ENCODE data around the gene TTC17.

TTC17 gene

GRCh38 chr11:43382614-43383013 lies 23.9 kb downstream of the TTC17 start:
- H3K9me3 ChIP-seq (ENCODE audit: control insufficient read depth, insufficient read depth, low read depth, low read length), result no peaks in the 10 kb centered on the region
- peaks cover 0 to 16% of the 10 kb centered on the region in 2 experiments; a peak in 2 of 3 replicates for H3K36me3 ChIP-seq (ENCODE audit: control insufficient read depth in 2 of 2, insufficient read depth in 1 of 2, low read length in 2 of 2)
- H3K4me3 ChIP-seq (ENCODE audit: low read depth, low read length), result no peak overlapping the region
- TF ChIP-seq ZIC2 (tag by site-specific recombination; IDR thresholded peaks at IDR 0.05) (no peak), GLIS2 (tag by site-specific recombination; IDR thresholded peaks at IDR 0.05) (no peak), SP2 (tag by site-specific recombination; IDR thresholded peaks at IDR 0.05) (no peak), SP3 (tag by site-specific recombination; IDR thresholded peaks at IDR 0.05) (no peak), ZFP37 (tag by site-specific recombination; IDR thresholded peaks at IDR 0.05) (no peak), ZNF629 (tag by site-specific recombination; IDR thresholded peaks at IDR 0.05) (no peak), ZNF555 (tag by site-specific recombination; conservative IDR thresholded peaks at IDR 0.05) (no peak), ZNF341 (tag by site-specific recombination; IDR thresholded peaks at IDR 0.05; ENCODE audit: low read depth) (no peak), CTCF (tag by site-specific recombination; IDR thresholded peaks at IDR 0.05) (no peak), ZNF24 (tag by site-specific recombination; IDR thresholded peaks at IDR 0.05) (no peak)
- no peak overlapping the region for H3K27ac ChIP-seq (ENCODE audit: extremely low read depth, low read depth, low read length)
- ChIA-PET POLR2A (no interaction called here), CTCF (no interaction called here)
- H3K4me1 ChIP-seq (ENCODE audit: control insufficient read depth, insufficient read depth, low read length), result no peaks in the 10 kb centered on the region

GRCh38 chr11:43384393-43384792 lies 25.7 kb downstream of the TTC17 start:
- ChIA-PET CTCF (no interaction called here), POLR2A (no interaction called here)
- Histone ChIP-seq H3K36me3 (ENCODE audit: control insufficient read depth in 2 of 2, insufficient read depth in 1 of 2, low read length in 2 of 2) (peaks cover 0 to 20% of the 10 kb centered on the region in 2 experiments; a peak in 2 of 3 replicates), H3K9me3 (ENCODE audit: control insufficient read depth, insufficient read depth, low read depth, low read length) (no peaks in the 10 kb centered on the region), H3K27ac (ENCODE audit: extremely low read depth, low read depth, low read length) (no peak overlapping the region), H3K4me1 (ENCODE audit: control insufficient read depth, insufficient read depth, low read length) (no peaks in the 10 kb centered on the region), H3K4me3 (ENCODE audit: low read depth, low read length) (no peak overlapping the region)
- no peak for TF ChIP-seq BCL6B (tag by site-specific recombination; IDR thresholded peaks at IDR 0.05)
- no peak for TF ChIP-seq ZNF184 (tag by site-specific recombination; IDR thresholded peaks at IDR 0.05)
- no peak for TF ChIP-seq ZNF133 (tag by site-specific recombination; IDR thresholded peaks at IDR 0.05)
- no peak for TF ChIP-seq ZEB2 (tag by site-specific recombination; IDR thresholded peaks at IDR 0.05)
- no peak for TF ChIP-seq ZNF585B (tag by site-specific recombination; IDR thresholded peaks at IDR 0.05)
- TF ChIP-seq ZNF529 (tag by site-specific recombination; IDR thresholded peaks at IDR 0.05; ENCODE audit: insufficient replicate concordance), result no peak

- H3K4me3 ChIP-seq (ENCODE audit: low read depth, low read length), result no peak overlapping the region
- no peaks in the 10 kb centered on the region for H3K9me3 ChIP-seq (ENCODE audit: control insufficient read depth, insufficient read depth, low read depth, low read length)
- H3K36me3 ChIP-seq (ENCODE audit: control insufficient read depth in 2 of 2, insufficient read depth in 1 of 2, low read length in 2 of 2), result peaks cover 12 to 68% of the 10 kb centered on the region in 2 experiments
- ChIA-PET CTCF (no interaction called here), POLR2A (interaction anchor here (1.3 kb wide), 1 partner anchor 81 kb away, joined by 3 read pairs; the partner anchor contains the start of gene API5)
- H3K27ac ChIP-seq (ENCODE audit: extremely low read depth, low read depth, low read length), result no peak overlapping the region
- H3K4me1 ChIP-seq (ENCODE audit: control insufficient read depth, insufficient read depth, low read length), result no peaks in the 10 kb centered on the region
- TF ChIP-seq ZBTB1 (tag by site-specific recombination; IDR thresholded peaks at IDR 0.05) (no peak), ZNF148 (tag by site-specific recombination; IDR thresholded peaks at IDR 0.05; ENCODE audit: borderline replicate concordance) (no peak), TSHZ1 (tag by site-specific recombination; IDR thresholded peaks at IDR 0.05; ENCODE audit: borderline replicate concordance) (no peak), ZNF600 (tag by site-specific recombination; IDR thresholded peaks at IDR 0.05) (no peak), ZNF830 (tag by site-specific recombination; IDR thresholded peaks at IDR 0.05; ENCODE audit: low read depth) (no peak), ZNF280C (tag by site-specific recombination; IDR thresholded peaks at IDR 0.05) (no peak)
Measured at GRCh38 chr11:43392713-43393112, 34.0 kb downstream of the TTC17 start.
